KMS-11 (cell line): ENCODE data around the gene TTLL4.
A peak's percentile ranks its signal among the peaks of the same experiment; 100 is the strongest.

Experiments
- H2AFZ ChIP-seq: fragments of 200-600 bp; sonication (generic); 2 replicates; pipeline ENCODE4 v1.6.1; 2016; ENCODE audit warnings: antibody characterized with exemption, mixed run types, low read depth
- H3K27ac ChIP-seq: fragments of 200-600 bp; sonication (generic); 2 replicates; pipeline ENCODE4 v1.6.1; 2016; ENCODE audit warnings: mild to moderate bottlenecking, mixed run types
- H3K27me3 ChIP-seq: fragments of 200-600 bp; sonication (generic); 2 replicates; pipeline ENCODE4 v1.6.1; 2017; ENCODE audit warnings: mild to moderate bottlenecking, low read depth, mixed run types, moderate library complexity; ENCODE audit not compliant: insufficient read depth
- H3K36me3 ChIP-seq: fragments of 200-600 bp; sonication (generic); 2 replicates; pipeline ENCODE4 v1.6.1; 2017; ENCODE audit warnings: mild to moderate bottlenecking, mixed run types; ENCODE audit not compliant: insufficient read depth
- H3K4me1 ChIP-seq: fragments of 200-600 bp; sonication (generic); 2 replicates; pipeline ENCODE4 v1.6.1; 2016; ENCODE audit warnings: mild to moderate bottlenecking, low read depth, mixed run types; ENCODE audit not compliant: poor library complexity, severe bottlenecking
- H3K4me2 ChIP-seq: fragments of 200-600 bp; sonication (generic); 2 replicates; pipeline ENCODE4 v1.7.0; 2016; ENCODE audit warnings: mild to moderate bottlenecking, mixed run types
- H3K4me3 ChIP-seq: fragments of 200-600 bp; sonication (generic); IDR thresholded peaks from 2 replicates; pipeline ENCODE4 v1.6.1; 2017; ENCODE audit warnings: low read depth, low read length, mixed read lengths; ENCODE audit not compliant: insufficient read depth
- H3K79me2 ChIP-seq: fragments of 200-600 bp; sonication (generic); 2 replicates; pipeline ENCODE4 v1.6.1; 2016; ENCODE audit warnings: low read depth, mixed run types; ENCODE audit not compliant: insufficient read depth
- H3K9ac ChIP-seq: fragments of 200-600 bp; sonication (generic); 2 replicates; pipeline ENCODE4 v1.6.1; 2016; ENCODE audit warnings: mild to moderate bottlenecking, mixed run types
- H4K20me1 ChIP-seq: fragments of 200-600 bp; sonication (generic); 2 replicates; pipeline ENCODE4 v1.6.1; 2016; ENCODE audit warnings: mild to moderate bottlenecking, mixed run types; ENCODE audit not compliant: insufficient read depth
- TF ChIP-seq, protein P1 (sequence below): fragments of 200-600 bp; sonication (generic); conservative IDR thresholded peaks from 2 replicates; pipeline ENCODE4 v1.6.1; 2017; ENCODE audit warnings: low read depth, mild to moderate bottlenecking, antibody characterized with exemption, low read length, moderate library complexity, mixed read lengths

The TTLL4 gene, protein sequence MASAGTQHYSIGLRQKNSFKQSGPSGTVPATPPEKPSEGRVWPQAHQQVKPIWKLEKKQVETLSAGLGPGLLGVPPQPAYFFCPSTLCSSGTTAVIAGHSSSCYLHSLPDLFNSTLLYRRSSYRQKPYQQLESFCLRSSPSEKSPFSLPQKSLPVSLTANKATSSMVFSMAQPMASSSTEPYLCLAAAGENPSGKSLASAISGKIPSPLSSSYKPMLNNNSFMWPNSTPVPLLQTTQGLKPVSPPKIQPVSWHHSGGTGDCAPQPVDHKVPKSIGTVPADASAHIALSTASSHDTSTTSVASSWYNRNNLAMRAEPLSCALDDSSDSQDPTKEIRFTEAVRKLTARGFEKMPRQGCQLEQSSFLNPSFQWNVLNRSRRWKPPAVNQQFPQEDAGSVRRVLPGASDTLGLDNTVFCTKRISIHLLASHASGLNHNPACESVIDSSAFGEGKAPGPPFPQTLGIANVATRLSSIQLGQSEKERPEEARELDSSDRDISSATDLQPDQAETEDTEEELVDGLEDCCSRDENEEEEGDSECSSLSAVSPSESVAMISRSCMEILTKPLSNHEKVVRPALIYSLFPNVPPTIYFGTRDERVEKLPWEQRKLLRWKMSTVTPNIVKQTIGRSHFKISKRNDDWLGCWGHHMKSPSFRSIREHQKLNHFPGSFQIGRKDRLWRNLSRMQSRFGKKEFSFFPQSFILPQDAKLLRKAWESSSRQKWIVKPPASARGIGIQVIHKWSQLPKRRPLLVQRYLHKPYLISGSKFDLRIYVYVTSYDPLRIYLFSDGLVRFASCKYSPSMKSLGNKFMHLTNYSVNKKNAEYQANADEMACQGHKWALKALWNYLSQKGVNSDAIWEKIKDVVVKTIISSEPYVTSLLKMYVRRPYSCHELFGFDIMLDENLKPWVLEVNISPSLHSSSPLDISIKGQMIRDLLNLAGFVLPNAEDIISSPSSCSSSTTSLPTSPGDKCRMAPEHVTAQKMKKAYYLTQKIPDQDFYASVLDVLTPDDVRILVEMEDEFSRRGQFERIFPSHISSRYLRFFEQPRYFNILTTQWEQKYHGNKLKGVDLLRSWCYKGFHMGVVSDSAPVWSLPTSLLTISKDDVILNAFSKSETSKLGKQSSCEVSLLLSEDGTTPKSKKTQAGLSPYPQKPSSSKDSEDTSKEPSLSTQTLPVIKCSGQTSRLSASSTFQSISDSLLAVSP

DNA sequence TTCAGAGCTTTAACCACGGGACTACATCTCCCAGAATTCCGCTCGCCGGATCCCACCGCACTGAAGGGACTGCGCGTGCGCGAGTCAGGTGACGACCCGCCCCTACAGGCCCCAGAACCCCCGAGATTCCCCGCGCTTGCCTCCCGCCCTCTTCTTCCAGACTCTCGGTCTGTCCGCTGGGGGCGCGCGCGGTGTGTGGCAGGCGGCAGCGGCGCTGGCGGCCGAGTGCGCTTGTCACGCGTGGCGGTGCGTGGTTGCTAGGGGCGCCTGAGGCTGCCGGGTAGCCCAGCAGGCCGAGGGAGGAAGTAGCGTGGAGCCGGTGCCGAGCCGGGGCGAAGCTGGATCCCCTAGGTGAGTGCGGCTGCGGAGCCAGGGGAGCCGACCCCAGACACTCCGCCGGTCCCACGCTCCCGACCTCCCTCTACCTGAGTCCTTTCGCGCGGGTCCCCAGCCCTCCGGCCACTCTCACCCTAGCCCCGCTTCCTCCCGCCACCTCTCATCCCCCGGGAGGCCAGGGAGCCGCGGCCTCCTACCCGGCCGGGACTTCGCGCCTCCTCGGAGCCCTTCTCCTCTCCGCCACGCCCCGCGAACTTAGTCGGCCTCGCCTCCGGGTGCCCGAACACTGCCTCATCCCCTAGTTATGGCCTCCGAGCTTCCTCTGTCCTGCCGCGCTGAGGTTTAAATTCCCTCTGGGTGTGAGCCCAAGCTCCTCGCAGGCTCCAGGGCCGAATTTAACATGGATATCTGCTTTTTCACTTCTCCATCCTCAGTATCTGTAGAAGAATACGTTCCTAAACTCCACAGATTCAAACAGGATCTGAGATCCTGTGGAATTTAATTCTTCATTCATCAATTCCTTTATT is at the start of gene TTLL4:
TTLL4 (plus strand) TSS at position 149 of the 863 bp plus-strand sequence. CDS start 26,842 bp downstream, outside the sequence.
- H3K4me2 ChIP-seq: peak within 1 kb of the TSS; percentile 79
- H2AFZ ChIP-seq: peak within 1 kb of the TSS; percentile 86
- H3K4me1 ChIP-seq: peaks cover 48% of the 10 kb centered on the region
- H4K20me1 ChIP-seq: no peaks in the 10 kb centered on the region
- TF ChIP-seq, protein P1, sequence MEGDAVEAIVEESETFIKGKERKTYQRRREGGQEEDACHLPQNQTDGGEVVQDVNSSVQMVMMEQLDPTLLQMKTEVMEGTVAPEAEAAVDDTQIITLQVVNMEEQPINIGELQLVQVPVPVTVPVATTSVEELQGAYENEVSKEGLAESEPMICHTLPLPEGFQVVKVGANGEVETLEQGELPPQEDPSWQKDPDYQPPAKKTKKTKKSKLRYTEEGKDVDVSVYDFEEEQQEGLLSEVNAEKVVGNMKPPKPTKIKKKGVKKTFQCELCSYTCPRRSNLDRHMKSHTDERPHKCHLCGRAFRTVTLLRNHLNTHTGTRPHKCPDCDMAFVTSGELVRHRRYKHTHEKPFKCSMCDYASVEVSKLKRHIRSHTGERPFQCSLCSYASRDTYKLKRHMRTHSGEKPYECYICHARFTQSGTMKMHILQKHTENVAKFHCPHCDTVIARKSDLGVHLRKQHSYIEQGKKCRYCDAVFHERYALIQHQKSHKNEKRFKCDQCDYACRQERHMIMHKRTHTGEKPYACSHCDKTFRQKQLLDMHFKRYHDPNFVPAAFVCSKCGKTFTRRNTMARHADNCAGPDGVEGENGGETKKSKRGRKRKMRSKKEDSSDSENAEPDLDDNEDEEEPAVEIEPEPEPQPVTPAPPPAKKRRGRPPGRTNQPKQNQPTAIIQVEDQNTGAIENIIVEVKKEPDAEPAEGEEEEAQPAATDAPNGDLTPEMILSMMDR: peak; percentile 69
- H3K36me3 ChIP-seq: no peaks in the 10 kb centered on the region
- H3K4me3 ChIP-seq: peak within 1 kb of the TSS; percentile 84
- H3K9ac ChIP-seq: peak within 1 kb of the TSS; percentile 75
- peak within 1 kb of the TSS; percentile 59 for H3K27ac ChIP-seq
- H3K27me3 ChIP-seq: no peaks in the 10 kb centered on the region
- peaks cover 36% of the 10 kb centered on the region for H3K79me2 ChIP-seq

DNA sequence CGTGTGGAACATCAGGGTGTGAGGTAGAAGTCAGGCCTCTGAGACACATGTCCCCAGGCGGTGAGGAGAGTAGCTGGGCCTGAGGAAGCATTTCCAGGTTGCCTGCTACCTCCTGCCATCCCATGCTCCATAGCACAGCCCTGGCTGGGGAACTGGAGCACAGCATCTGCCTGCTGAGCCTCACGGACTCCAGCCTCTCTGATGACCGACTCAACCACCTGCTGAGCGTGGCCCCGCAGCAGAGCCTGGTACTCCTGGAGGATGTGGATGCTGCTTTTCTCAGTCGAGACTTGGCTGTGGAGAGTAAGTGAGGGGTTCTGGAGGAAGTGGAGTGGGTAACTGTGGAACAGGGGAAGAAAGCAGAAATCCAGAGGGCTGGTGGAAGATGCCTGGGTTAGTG is 48.3 kb upstream of the TTLL4 start:
- peaks cover 9% of the 10 kb centered on the region; the same call in 1 of the 2 replicates for H3K36me3 ChIP-seq
- H3K27ac ChIP-seq: no peak overlapping the region
- H3K4me1 ChIP-seq: peaks cover 18% of the 10 kb centered on the region
- peaks cover 18% of the 10 kb centered on the region for H3K79me2 ChIP-seq
- H3K4me2 ChIP-seq: no peak overlapping the region
- no peak overlapping the region for H3K4me3 ChIP-seq
- TF ChIP-seq, protein P1: no peak
- no peak overlapping the region for H3K9ac ChIP-seq
- no peaks in the 10 kb centered on the region for H4K20me1 ChIP-seq
- no peaks in the 10 kb centered on the region for H3K27me3 ChIP-seq
- H2AFZ ChIP-seq: no peak overlapping the region

DNA sequence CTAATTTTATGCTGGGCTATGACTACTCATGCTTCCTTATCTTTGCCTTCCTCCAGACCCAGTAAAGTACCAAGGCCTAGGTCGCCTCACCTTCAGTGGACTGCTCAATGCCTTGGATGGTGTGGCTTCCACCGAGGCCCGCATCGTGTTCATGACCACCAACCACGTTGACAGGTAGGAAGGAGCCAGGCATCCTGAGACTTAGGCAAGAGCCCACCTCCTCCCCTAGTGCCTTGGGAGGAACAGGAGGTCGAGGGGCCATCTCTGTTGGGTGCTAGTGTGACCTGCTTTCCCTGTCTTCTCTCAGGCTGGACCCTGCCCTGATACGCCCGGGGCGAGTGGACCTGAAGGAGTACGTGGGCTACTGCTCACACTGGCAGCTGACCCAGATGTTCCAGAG is 47.8 kb upstream of the TTLL4 start:
- H3K4me2 ChIP-seq: no peak overlapping the region
- peaks cover 17% of the 10 kb centered on the region for H3K4me1 ChIP-seq
- H2AFZ ChIP-seq: no peak overlapping the region
- H3K36me3 ChIP-seq: peaks cover 9% of the 10 kb centered on the region; the same call in 1 of the 2 replicates
- H3K27me3 ChIP-seq: no peaks in the 10 kb centered on the region
- no peaks in the 10 kb centered on the region for H4K20me1 ChIP-seq
- no peak overlapping the region for H3K27ac ChIP-seq
- H3K9ac ChIP-seq: no peak overlapping the region
- TF ChIP-seq, protein P1: no peak
- H3K4me3 ChIP-seq: no peak overlapping the region
- H3K79me2 ChIP-seq: peaks cover 15% of the 10 kb centered on the region

DNA sequence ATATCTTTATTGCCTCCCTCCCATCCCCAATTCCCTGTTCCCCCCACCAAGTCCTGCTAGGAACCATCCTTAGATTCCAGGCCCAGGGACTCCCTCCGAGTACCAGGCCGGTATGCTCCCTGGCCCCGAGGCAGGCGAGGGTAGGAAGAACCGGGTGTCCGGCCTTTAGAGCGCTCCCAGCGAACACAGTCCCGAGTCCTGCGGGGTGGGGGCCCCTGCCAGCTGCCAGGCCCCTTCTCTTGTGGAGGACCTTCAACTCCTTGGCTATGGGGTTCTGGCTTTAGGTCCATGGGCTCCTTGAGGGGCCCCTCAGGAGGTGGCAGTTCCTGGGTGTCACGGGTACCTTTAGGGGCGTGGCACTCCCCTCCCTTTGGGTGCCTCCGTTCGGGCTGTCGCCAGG is 46.7 kb upstream of the TTLL4 start:
- Histone ChIP-seq H3K4me2 (no peak overlapping the region), H3K27ac (no peak overlapping the region), H3K27me3 (no peaks in the 10 kb centered on the region), H3K79me2 (peaks cover 4% of the 10 kb centered on the region; the same call in 1 of the 2 replicates), H4K20me1 (no peaks in the 10 kb centered on the region), H2AFZ (no peak overlapping the region), H3K36me3 (peaks cover 12% of the 10 kb centered on the region; the same call in 1 of the 2 replicates), H3K4me3 (no peak overlapping the region), H3K4me1 (peaks cover 9% of the 10 kb centered on the region), H3K9ac (no peak overlapping the region)
- TF ChIP-seq, protein P1: no peak
